Stimulated activated CD8-positive, alpha-beta memory T cell treated with anti-CD3 and anti-CD28 coated beads, Interleukin-4, amount 100 ng/mL, for 24 hours (primary cell): ENCODE measurements around the gene UBE2G1.

Experiments
- DNase-seq: peaks from one replicate; pipeline ENCODE4 v3.0.0-alpha.2; 2020; ENCODE audit warnings: low read depth

Gene UBE2G1

GRCh38 chr17:4334332-4334731, 32.1 kb downstream of the UBE2G1 start:
- DNase-seq: no peak

DNA sequence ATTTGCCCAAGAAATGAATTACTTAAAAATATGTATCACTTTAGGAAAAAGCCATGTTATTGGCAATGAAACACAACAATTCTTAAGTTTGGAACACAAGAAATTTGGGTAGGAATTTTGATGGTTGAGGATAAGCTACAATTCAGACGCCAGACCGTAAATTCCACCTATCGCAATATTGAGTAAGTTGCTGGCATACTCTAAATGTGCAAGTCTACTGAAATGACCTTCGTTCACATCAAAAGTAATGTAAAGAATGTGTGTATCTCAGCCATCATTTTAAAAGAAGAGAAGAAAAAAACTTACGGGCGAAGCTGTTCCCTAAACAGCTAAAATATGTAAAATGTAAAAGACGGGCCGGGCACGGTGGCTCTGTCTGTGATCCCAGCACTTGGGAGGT, 33.4 kb downstream of the UBE2G1 start:
- no peak for DNase-seq

- no peak for DNase-seq
Observed at GRCh38 chr17:4332296-4332970, 34.0 kb downstream of the UBE2G1 start.

GRCh38 chr17:4331614-4332013, 34.9 kb downstream of the UBE2G1 start:
- DNase-seq: no peak

- DNase-seq: no peak
Observed at GRCh38 chr17:4329838-4330237, 36.6 kb downstream of the UBE2G1 start.

GRCh38 chr17:4327606-4328005, 38.9 kb downstream of the UBE2G1 start:
- no peak for DNase-seq

GRCh38 chr17:4326608-4327007, 39.9 kb downstream of the UBE2G1 start:
- DNase-seq: no peak

- DNase-seq: no peak
Observed at GRCh38 chr17:4326112-4326511, 40.4 kb downstream of the UBE2G1 start.

DNA sequence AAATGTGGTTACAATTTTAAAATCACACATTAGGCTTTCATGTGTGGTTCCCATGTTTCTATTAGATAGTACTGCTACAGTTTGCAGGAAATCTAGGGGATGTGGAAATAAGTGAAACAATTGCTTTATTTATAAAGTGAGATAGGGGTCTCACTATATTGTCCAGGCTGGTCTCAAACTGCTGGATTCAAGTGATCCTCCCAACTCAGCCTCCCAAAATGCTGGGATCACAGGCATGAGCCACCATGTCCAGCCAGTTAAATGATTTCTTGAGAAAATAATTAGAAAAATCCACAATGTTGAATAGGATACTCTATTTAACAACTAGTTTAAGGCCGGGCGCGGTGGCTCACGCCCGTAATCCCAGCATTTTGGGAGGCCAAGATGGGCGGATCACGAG, 42.0 kb downstream of the UBE2G1 start:
- DNase-seq: no peak

GRCh38 chr17:4319221-4319620, 47.3 kb downstream of the UBE2G1 start:
- DNase-seq: no peak

DNA sequence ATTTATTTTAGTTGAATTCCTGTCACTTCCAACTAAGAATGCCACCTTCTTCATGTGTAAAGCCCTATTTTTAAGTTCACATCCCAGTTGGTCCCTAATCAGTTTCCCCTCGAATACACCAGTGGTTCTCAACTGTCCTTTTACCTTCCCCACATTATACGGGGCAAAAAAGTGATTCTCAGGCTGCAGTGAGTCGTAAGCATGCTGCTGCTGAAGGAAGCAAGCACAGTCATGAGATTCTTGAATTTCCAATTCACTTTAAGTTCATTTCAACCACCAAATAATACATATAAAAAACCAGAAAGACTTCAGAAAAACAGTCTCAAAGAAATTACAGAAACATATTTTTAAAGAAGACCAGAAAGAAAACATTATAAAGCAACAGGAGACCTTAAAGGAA, 47.9 kb downstream of the UBE2G1 start:
- DNase-seq: no peak

DNA sequence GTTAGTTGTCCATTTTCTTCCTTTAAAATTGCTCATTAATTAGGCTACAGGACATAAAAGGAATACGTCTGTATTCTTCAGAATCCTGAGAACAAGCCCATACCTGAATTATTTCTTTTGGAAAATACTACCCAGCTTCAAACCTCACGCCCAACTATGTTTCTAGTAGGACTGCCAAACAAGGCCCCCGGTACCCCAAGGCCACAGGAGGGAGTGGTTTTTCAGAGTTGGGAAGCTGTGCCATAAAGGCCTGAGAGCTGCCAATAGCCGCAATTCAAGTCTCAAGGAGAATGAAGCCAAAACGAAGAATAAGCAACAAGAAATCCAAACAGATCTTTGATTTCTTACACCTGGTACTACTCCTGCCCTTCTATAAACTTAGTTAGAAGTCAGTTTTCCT, 48.3 kb downstream of the UBE2G1 start:
- no peak for DNase-seq

DNA sequence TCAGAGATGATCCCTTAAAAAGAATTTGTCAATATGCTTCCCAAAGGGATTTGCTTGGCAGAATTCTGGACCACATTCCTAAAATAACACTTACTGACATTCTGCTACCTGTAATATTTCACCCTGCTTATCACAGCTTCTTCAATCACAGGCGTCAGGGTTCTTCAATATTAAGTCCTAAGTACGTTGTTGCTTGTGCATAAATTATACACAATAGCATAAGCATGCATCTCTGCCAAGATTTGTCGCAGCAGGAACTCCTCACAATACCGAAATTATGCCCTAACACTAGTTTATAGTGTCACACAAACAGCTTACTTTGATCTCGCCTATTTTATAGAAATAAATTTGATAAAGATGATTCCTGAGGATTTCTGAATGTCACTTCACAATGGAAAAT, 48.9 kb downstream of the UBE2G1 start:
- no peak for DNase-seq

GRCh38 chr17:4316648-4317047, 49.8 kb downstream of the UBE2G1 start:
- no peak for DNase-seq

GRCh38 chr17:4314618-4315017, 51.9 kb downstream of the UBE2G1 start:
- DNase-seq: no peak

- DNase-seq: no peak
Observed at GRCh38 chr17:4314179-4314578, 52.3 kb downstream of the UBE2G1 start.

- DNase-seq: no peak
Observed at GRCh38 chr17:4313221-4314114, 53.0 kb downstream of the UBE2G1 start.

DNA sequence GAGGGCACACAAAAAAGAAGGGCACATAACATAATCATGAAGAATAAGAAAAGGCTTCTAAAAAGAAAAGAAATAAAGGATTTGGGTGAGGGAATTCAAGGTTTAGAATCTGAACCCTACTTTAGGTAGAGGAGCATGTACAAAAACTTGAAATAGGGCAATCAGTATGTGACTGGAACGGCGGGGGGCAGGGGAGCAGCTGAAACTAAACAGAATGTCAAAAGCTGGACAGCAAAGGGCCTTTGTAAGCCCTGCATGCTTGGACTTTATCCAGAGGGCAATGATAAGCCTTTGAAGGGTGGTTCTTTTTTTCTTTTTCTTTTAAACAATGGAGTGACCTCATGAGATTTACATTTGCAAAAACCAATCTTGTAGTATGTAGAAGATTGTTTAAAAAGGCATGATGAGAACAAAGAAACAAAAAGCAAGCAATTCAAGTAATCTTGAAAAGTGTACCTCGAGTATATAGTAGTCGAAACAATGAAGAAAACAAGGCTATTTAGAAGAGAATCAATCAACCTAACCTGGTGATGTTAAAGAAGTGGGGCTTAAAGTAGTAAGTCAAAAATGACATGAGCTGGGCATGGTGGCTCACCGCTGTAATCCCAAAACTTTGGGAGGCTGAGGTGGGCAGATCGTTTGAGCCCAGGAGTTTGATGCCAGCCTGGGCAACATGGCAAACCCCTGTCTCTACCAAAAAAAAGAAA, 56.0 kb downstream of the UBE2G1 start:
- no peak for DNase-seq

DNA sequence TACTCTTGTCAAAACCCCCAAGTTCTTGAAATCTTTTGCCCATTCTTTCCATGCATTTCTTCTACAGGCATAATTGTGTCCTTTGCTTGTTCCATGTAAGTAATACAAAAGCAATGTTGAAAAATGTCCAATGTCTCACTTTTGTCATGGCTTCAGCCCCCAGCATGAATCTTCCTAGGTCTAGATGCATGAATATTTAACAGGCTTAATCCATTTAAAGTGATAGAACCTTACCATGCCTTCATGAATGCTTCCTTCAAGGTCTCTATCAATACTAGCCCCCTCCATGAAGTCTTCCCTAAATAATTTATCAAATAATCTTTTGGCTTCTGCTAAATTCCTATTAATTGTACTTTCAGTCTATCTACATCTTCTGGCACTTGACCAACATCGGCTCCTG, 56.6 kb downstream of the UBE2G1 start:
- no peak for DNase-seq

- DNase-seq: no peak
Observed at GRCh38 chr17:4307179-4307930, 59.1 kb downstream of the UBE2G1 start.

GRCh38 chr17:4305224-4305623, 61.3 kb downstream of the UBE2G1 start:
- no peak for DNase-seq

DNA sequence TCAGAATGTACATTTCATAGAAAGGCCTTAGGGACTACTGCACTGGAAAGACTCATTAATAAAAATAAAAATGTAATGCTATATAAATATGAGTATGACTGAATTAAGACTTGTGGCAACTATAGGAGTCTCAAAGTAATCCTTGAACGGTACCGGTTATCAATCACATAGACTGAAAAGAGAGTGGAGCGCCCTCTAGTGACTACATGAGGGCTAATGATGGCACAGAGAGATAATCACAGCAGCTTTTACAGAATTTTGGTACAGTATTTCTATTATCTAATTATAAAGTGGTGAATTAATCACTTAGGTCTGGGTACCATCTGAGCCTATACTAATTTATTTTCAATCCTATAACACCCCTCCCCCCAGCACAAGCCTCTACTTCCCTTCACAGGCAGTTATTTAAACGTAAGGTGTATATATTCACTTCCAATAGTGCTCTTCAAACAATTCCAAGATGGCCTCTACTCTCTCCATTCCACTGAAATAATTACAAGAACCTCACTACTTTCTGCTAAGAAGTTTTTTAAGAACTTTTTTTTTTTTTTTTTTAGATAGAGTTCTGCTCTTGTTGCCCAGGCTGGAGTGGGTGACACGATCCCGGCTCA, 62.0 kb downstream of the UBE2G1 start:
- DNase-seq: peak; percentile 15
